OCI-LY1 (cell line): ENCODE results near the gene ANKFY1.

Experiments
- H2AFZ ChIP-seq: fragments of 200-600 bp; sonication (generic), shearing (Covaris generic); 2 replicates; pipeline ENCODE4 v1.6.0; 2014; ENCODE audit warnings: antibody characterized with exemption, mild to moderate bottlenecking, low read length
- H3F3A ChIP-seq: fragments of 200-600 bp; sonication (generic), shearing (Covaris generic); 2 replicates; pipeline ENCODE4 v1.6.0; 2014; ENCODE audit warnings: mild to moderate bottlenecking, antibody characterized with exemption, low read length, moderate library complexity; ENCODE audit not compliant: insufficient read depth
- H3K27ac ChIP-seq: fragments of 200-600 bp; sonication (generic); 2 replicates; pipeline ENCODE4 v1.5.1; 2014; ENCODE audit warnings: low read length, mixed run types, mild to moderate bottlenecking, low read depth; ENCODE audit not compliant: poor library complexity, severe bottlenecking
- H3K27me3 ChIP-seq: fragments of 200-600 bp; sonication (generic); 2 replicates; pipeline ENCODE4 v1.6.0; 2014; ENCODE audit warnings: antibody characterized with exemption, mild to moderate bottlenecking, low read length, moderate library complexity; ENCODE audit not compliant: insufficient read depth
- H3K36me3 ChIP-seq: fragments of 200-600 bp; sonication (generic); 2 replicates; pipeline ENCODE4 v1.6.1; 2014; ENCODE audit warnings: mild to moderate bottlenecking, antibody characterized with exemption, low read length, moderate library complexity, mixed read lengths; ENCODE audit not compliant: insufficient read depth
- H3K4me1 ChIP-seq: fragments of 200-600 bp; sonication (generic); 2 replicates; pipeline ENCODE4 v1.5.1; 2014; ENCODE audit warnings: mild to moderate bottlenecking, low read length, moderate library complexity; ENCODE audit not compliant: insufficient read depth, severe bottlenecking
- H3K4me2 ChIP-seq: fragments of 200-600 bp; sonication (generic), shearing (Covaris generic); 2 replicates; pipeline ENCODE4 v1.6.1; 2014; ENCODE audit warnings: low read length
- H3K4me3 ChIP-seq: fragments of 200-600 bp; sonication (generic); 2 replicates; pipeline ENCODE4 v1.5.1; 2014; ENCODE audit warnings: low read length, low read depth, mild to moderate bottlenecking, mixed read lengths; ENCODE audit not compliant: poor library complexity, severe bottlenecking
- H3K79me2 ChIP-seq: fragments of 200-600 bp; shearing (Covaris generic); 2 replicates; pipeline ENCODE4 v1.6.1; 2016; ENCODE audit warnings: mixed run types, low read length, mixed read lengths; ENCODE audit not compliant: insufficient read depth
- H3K9ac ChIP-seq: fragments of 200-600 bp; sonication (generic), shearing (Covaris generic); 2 replicates; pipeline ENCODE4 v1.6.1; 2014; ENCODE audit warnings: mild to moderate bottlenecking, low read length, mixed read lengths
- H3K9me2 ChIP-seq: fragments of 200-600 bp; sonication (generic), shearing (Covaris generic); 2 replicates; pipeline ENCODE4 v1.6.1; 2014; ENCODE audit warnings: low read depth, mild to moderate bottlenecking, low read length, mixed read lengths
- H3K9me3 ChIP-seq: fragments of 200-600 bp; shearing (Covaris generic); 2 replicates; pipeline ENCODE4 v1.6.1; 2014; ENCODE audit warnings: low read length, mixed read lengths
- H4K20me1 ChIP-seq: fragments of 200-600 bp; sonication (generic), shearing (Covaris generic); 2 replicates; pipeline ENCODE4 v1.6.0; 2016; ENCODE audit warnings: mild to moderate bottlenecking, low read length; ENCODE audit not compliant: insufficient read depth
- CTCF ChIP-seq: fragments of 200-600 bp; sonication (generic), shearing (Covaris generic); IDR thresholded peaks from 2 replicates; pipeline ENCODE4 v1.5.1; 2017; ENCODE audit warnings: mild to moderate bottlenecking, antibody characterized with exemption, low read length, moderate library complexity, mixed read lengths
- EZH2 ChIP-seq: fragments of 200-600 bp; sonication (generic), shearing (Covaris generic); IDR thresholded peaks from 2 replicates; pipeline ENCODE4 v1.8.0; 2017; ENCODE audit warnings: borderline replicate concordance, mixed run types, mild to moderate bottlenecking, antibody characterized with exemption, low read length, moderate library complexity, mixed read lengths

ANKFY1 gene

GRCh38 chr17:4125552-4125951, 138.2 kb downstream of the ANKFY1 start:
- H3K36me3 ChIP-seq = peaks cover 27% of the 10 kb centered on the region
- H3F3A ChIP-seq = no peaks in the 10 kb centered on the region
- no peak overlapping the region for H3K9ac ChIP-seq
- H3K9me3 ChIP-seq = no peaks in the 10 kb centered on the region
- no peak overlapping the region for H3K4me2 ChIP-seq
- TF ChIP-seq EZH2 (no peak), CTCF (no peak)
- no peaks in the 10 kb centered on the region for H4K20me1 ChIP-seq
- no peaks in the 10 kb centered on the region for H3K9me2 ChIP-seq
- H3K79me2 ChIP-seq = peaks cover 19% of the 10 kb centered on the region
- H3K4me3 ChIP-seq = no peak overlapping the region
- H2AFZ ChIP-seq = no peak overlapping the region
- no peak overlapping the region for H3K27ac ChIP-seq
- peaks cover 18% of the 10 kb centered on the region for H3K4me1 ChIP-seq
- H3K27me3 ChIP-seq = no peaks in the 10 kb centered on the region

GRCh38 chr17:4124999-4125398, 138.8 kb downstream of the ANKFY1 start:
- H3K9ac ChIP-seq = no peak overlapping the region
- H3K4me3 ChIP-seq = no peak overlapping the region
- H3K9me2 ChIP-seq = no peaks in the 10 kb centered on the region
- no peak for TF ChIP-seq EZH2
- no peak for TF ChIP-seq CTCF
- no peak overlapping the region for H3K4me2 ChIP-seq
- H3K4me1 ChIP-seq = peaks cover 18% of the 10 kb centered on the region
- no peaks in the 10 kb centered on the region for H3K9me3 ChIP-seq
- H3K27me3 ChIP-seq = no peaks in the 10 kb centered on the region
- peaks cover 31% of the 10 kb centered on the region for H3K36me3 ChIP-seq
- no peak overlapping the region for H2AFZ ChIP-seq
- H3K79me2 ChIP-seq = peaks cover 16% of the 10 kb centered on the region
- no peaks in the 10 kb centered on the region for H3F3A ChIP-seq
- no peaks in the 10 kb centered on the region for H4K20me1 ChIP-seq
- H3K27ac ChIP-seq = no peak overlapping the region

GRCh38 chr17:4120332-4120731, 143.4 kb downstream of the ANKFY1 start:
- no peak for TF ChIP-seq EZH2
- TF ChIP-seq CTCF = no peak
- H3K4me3 ChIP-seq = no peak overlapping the region
- no peaks in the 10 kb centered on the region for H3K27me3 ChIP-seq
- no peaks in the 10 kb centered on the region for H3K9me2 ChIP-seq
- no peaks in the 10 kb centered on the region for H3K79me2 ChIP-seq
- H4K20me1 ChIP-seq = no peaks in the 10 kb centered on the region
- no peaks in the 10 kb centered on the region for H3K4me1 ChIP-seq
- H2AFZ ChIP-seq = no peak overlapping the region
- H3K9me3 ChIP-seq = no peaks in the 10 kb centered on the region
- no peak overlapping the region for H3K27ac ChIP-seq
- no peak overlapping the region for H3K4me2 ChIP-seq
- H3K36me3 ChIP-seq = peaks cover 71% of the 10 kb centered on the region
- no peaks in the 10 kb centered on the region for H3F3A ChIP-seq
- H3K9ac ChIP-seq = no peak overlapping the region
